AG09319 (cell line): ENCODE data around the gene LRTM1.

ENCODE experiments used
- DNase-seq: peaks from one replicate; pipeline ENCODE4 v3.0.0-alpha.2; 2010; ENCODE audit warnings: low read depth; ENCODE audit errors: extremely low read depth
- CTCF ChIP-seq: IDR thresholded peaks from 2 replicates; pipeline ENCODE4 v1.5.1; 2011; ENCODE audit warnings: low read depth, mild to moderate bottlenecking, inconsistent platforms, low read length, moderate library complexity

LRTM1 gene

GRCh38 chr3:54899273-54899672, 28.6 kb downstream of the LRTM1 start:
- no peak for DNase-seq
- TF ChIP-seq CTCF = no peak

- no peak for DNase-seq
- no peak for TF ChIP-seq CTCF
Measured at GRCh38 chr3:54897028-54897711, 30.7 kb downstream of the LRTM1 start.

GRCh38 chr3:54895613-54896012, 32.2 kb downstream of the LRTM1 start:
- no peak for DNase-seq
- TF ChIP-seq CTCF = no peak

GRCh38 chr3:54892168-54892567, 35.7 kb downstream of the LRTM1 start:
- no peak for TF ChIP-seq CTCF
- no peak for DNase-seq

GRCh38 chr3:54891540-54891897, 36.3 kb downstream of the LRTM1 start:
- TF ChIP-seq CTCF = peak; percentile 65
- DNase-seq = peak; percentile 92

- no peak for TF ChIP-seq CTCF
- no peak for DNase-seq
Measured at GRCh38 chr3:54889731-54890130, 38.1 kb downstream of the LRTM1 start.

- no peak for TF ChIP-seq CTCF
- no peak for DNase-seq
Measured at GRCh38 chr3:54888873-54889272, 39.0 kb downstream of the LRTM1 start.
